Measurements from ENCODE around the gene PPT2. TPM values are rescaled to one million over a fixed set of nuclear protein-coding genes. Genes with fewer than 3 reads are reported as not detected.
A peak's percentile ranks its signal among the peaks of the same experiment; 100 is the strongest.

PPT2 gene
- total RNA-seq, 1 experiment from 2014 or later: 38.2 TPM

DNA sequence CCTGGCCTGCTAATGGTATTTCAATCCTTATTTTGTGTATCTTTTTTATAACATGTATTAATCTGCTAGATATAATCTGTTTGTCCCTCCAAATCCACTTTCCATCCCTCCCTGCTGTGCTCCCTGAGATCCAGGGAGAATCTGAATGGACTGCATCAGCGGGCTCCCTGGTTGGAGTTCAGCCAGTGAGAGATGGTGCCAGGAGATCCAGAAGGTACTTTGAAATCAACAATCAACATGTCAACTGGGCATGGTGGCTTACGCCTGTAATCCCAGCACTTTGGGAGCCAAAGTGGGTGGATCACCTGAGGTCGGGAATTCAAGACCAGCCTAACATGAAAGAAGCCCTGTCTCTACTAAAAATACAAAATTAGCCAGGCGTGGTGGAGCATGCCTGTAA, 30.3 kb upstream of the PPT2 start:
- Histone ChIP-seq H3F3A (ENCODE audit: insufficient read depth, low read depth) (peaks cover 6% of the 10 kb centered on the region; the same call in 1 of the 2 replicates), H3K4me1 (replicated peaks; ENCODE audit: insufficient read depth) (peaks cover 13% of the 10 kb centered on the region), H3K4me3 (no peak overlapping the region), H3K4me2 (no peak overlapping the region), H3K79me2 (ENCODE audit: low read depth) (peaks cover 27% of the 10 kb centered on the region), H3K27ac (no peak overlapping the region), H3K27me3 (ENCODE audit: insufficient read depth, low read depth) (no peaks in the 10 kb centered on the region), H2AFZ (no peak overlapping the region), H3K36me3 (ENCODE audit: low read depth) (peaks cover 7% of the 10 kb centered on the region; the same call in 1 of the 2 replicates), H4K20me1 (ENCODE audit: insufficient read depth) (no peaks in the 10 kb centered on the region), H3K9me3 (ENCODE audit: insufficient read depth, low read depth) (no peaks in the 10 kb centered on the region), H3K9me2 (ENCODE audit: insufficient read depth) (no peaks in the 10 kb centered on the region)
- BruUV-seq (replicated peaks): no TSS peak
- ChIA-PET POLR2A (ENCODE audit: unreplicated experiment) (no interaction called here), CTCF (no interaction called here)
- TF ChIP-seq EZH2 (IDR thresholded peaks at IDR 0.05; ENCODE audit: low read depth) (no peak), CTCF (conservative IDR thresholded peaks at IDR 0.05) (no peak)
- intact Hi-C loops (cut with micrococcal nuclease; ENCODE audit: unreplicated experiment): no loop called here
- no peak for DNase-seq

- Histone ChIP-seq H3K4me2 (peak overlapping the region; percentile 88), H4K20me1 (ENCODE audit: insufficient read depth) (no peaks in the 10 kb centered on the region), H2AFZ (no peak overlapping the region), H3K9me2 (ENCODE audit: insufficient read depth) (no peaks in the 10 kb centered on the region), H3K4me3 (peak overlapping the region; percentile 97), H3K9me3 (ENCODE audit: insufficient read depth, low read depth) (no peaks in the 10 kb centered on the region), H3K27me3 (ENCODE audit: insufficient read depth, low read depth) (no peaks in the 10 kb centered on the region), H3F3A (ENCODE audit: insufficient read depth, low read depth) (peaks cover 17% of the 10 kb centered on the region), H3K27ac (no peak overlapping the region), H3K36me3 (ENCODE audit: low read depth) (peaks cover 7% of the 10 kb centered on the region; the same call in 1 of the 2 replicates), H3K79me2 (ENCODE audit: low read depth) (peaks cover 43% of the 10 kb centered on the region), H3K4me1 (replicated peaks; ENCODE audit: insufficient read depth) (peaks cover 21% of the 10 kb centered on the region)
- intact Hi-C loops (cut with micrococcal nuclease; ENCODE audit: unreplicated experiment): no loop called here
- POLR2A ChIA-PET (ENCODE audit: unreplicated experiment): no interaction called here
- BruUV-seq (replicated peaks): no TSS peak
- TF ChIP-seq EZH2 (IDR thresholded peaks at IDR 0.05; ENCODE audit: low read depth): no peak
- TF ChIP-seq CTCF (conservative IDR thresholded peaks at IDR 0.05): no peak
- CTCF ChIA-PET: no interaction called here
- DNase-seq: no peak
These were observed 27.1 kb upstream of the PPT2 start for GRCh38 chr6:32126880-32127279.

- TF ChIP-seq CTCF (conservative IDR thresholded peaks at IDR 0.05) (no peak), EZH2 (IDR thresholded peaks at IDR 0.05; ENCODE audit: low read depth) (no peak)
- CTCF ChIA-PET: no interaction called here
- no peaks in the 10 kb centered on the region for H4K20me1 ChIP-seq (ENCODE audit: insufficient read depth)
- peaks cover 26% of the 10 kb centered on the region for H3K4me1 ChIP-seq (replicated peaks; ENCODE audit: insufficient read depth)
- H3K9me2 ChIP-seq (ENCODE audit: insufficient read depth): no peaks in the 10 kb centered on the region
- H3K27me3 ChIP-seq (ENCODE audit: insufficient read depth, low read depth): no peaks in the 10 kb centered on the region
- H3K36me3 ChIP-seq (ENCODE audit: low read depth): peaks cover 7% of the 10 kb centered on the region; the same call in 1 of the 2 replicates
- intact Hi-C loops (cut with micrococcal nuclease; ENCODE audit: unreplicated experiment): no loop called here
- POLR2A ChIA-PET (ENCODE audit: unreplicated experiment): no interaction called here
- no peaks in the 10 kb centered on the region for H3K9me3 ChIP-seq (ENCODE audit: insufficient read depth, low read depth)
- H2AFZ ChIP-seq: peak overlapping the region; percentile 100
- peak overlapping the region; percentile 97 for H3K4me3 ChIP-seq
- no peak for DNase-seq
- H3K4me2 ChIP-seq: peak overlapping the region; percentile 88
- H3K27ac ChIP-seq: no peak overlapping the region
- peaks cover 21% of the 10 kb centered on the region for H3F3A ChIP-seq (ENCODE audit: insufficient read depth, low read depth)
- peaks cover 43% of the 10 kb centered on the region for H3K79me2 ChIP-seq (ENCODE audit: low read depth)
- no TSS peak for BruUV-seq (replicated peaks)
These were observed 26.6 kb upstream of the PPT2 start for GRCh38 chr6:32127409-32127716.

Data from PC-9 (cell line).